ENCODE results near the gene RELN.

RELN gene

GRCh38 chr7:103577059-103577458, 412.4 kb downstream of the RELN start:
- no peak overlapping the region for H3K4me3 Mint-ChIP-seq
- no peaks in the 10 kb centered on the region for H3K36me3 Mint-ChIP-seq (ENCODE audit: low read depth)
- H3K4me1 Mint-ChIP-seq (ENCODE audit: low read depth) = no peaks in the 10 kb centered on the region
- H3K27me3 Mint-ChIP-seq (ENCODE audit: low read depth) = peaks cover 10% of the 10 kb centered on the region
- H3K27ac Mint-ChIP-seq = no peak overlapping the region
- no peaks in the 10 kb centered on the region for H3K9me3 Mint-ChIP-seq

GRCh38 chr7:103576641-103577040, 412.8 kb downstream of the RELN start:
- no peaks in the 10 kb centered on the region for H3K9me3 Mint-ChIP-seq
- H3K27me3 Mint-ChIP-seq (ENCODE audit: low read depth) = peaks cover 14% of the 10 kb centered on the region
- no peak overlapping the region for H3K27ac Mint-ChIP-seq
- H3K4me1 Mint-ChIP-seq (ENCODE audit: low read depth) = no peaks in the 10 kb centered on the region
- H3K4me3 Mint-ChIP-seq = no peak overlapping the region
- no peaks in the 10 kb centered on the region for H3K36me3 Mint-ChIP-seq (ENCODE audit: low read depth)

- Mint-ChIP-seq H3K4me1 (ENCODE audit: low read depth) (no peaks in the 10 kb centered on the region), H3K27ac (no peak overlapping the region), H3K4me3 (no peak overlapping the region), H3K9me3 (no peaks in the 10 kb centered on the region), H3K27me3 (ENCODE audit: low read depth) (peaks cover 15% of the 10 kb centered on the region), H3K36me3 (ENCODE audit: low read depth) (no peaks in the 10 kb centered on the region)
Measured at GRCh38 chr7:103574576-103574975, 414.9 kb downstream of the RELN start.

GRCh38 chr7:103573479-103574058, 415.9 kb downstream of the RELN start:
- no peaks in the 10 kb centered on the region for H3K36me3 Mint-ChIP-seq (ENCODE audit: low read depth)
- no peaks in the 10 kb centered on the region for H3K9me3 Mint-ChIP-seq
- no peaks in the 10 kb centered on the region for H3K4me1 Mint-ChIP-seq (ENCODE audit: low read depth)
- H3K27me3 Mint-ChIP-seq (ENCODE audit: low read depth) = peaks cover 18% of the 10 kb centered on the region
- H3K27ac Mint-ChIP-seq = no peak overlapping the region
- H3K4me3 Mint-ChIP-seq = no peak overlapping the region

- Mint-ChIP-seq H3K4me1 (ENCODE audit: low read depth) (no peaks in the 10 kb centered on the region), H3K36me3 (ENCODE audit: low read depth) (no peaks in the 10 kb centered on the region), H3K27ac (no peak overlapping the region), H3K9me3 (no peaks in the 10 kb centered on the region), H3K4me3 (no peak overlapping the region), H3K27me3 (ENCODE audit: low read depth) (peaks cover 21% of the 10 kb centered on the region)
Measured at GRCh38 chr7:103571586-103571985, 417.9 kb downstream of the RELN start.

GRCh38 chr7:103569621-103570305, 419.7 kb downstream of the RELN start:
- Mint-ChIP-seq H3K27me3 (ENCODE audit: low read depth) (peaks cover 19% of the 10 kb centered on the region), H3K27ac (no peak overlapping the region), H3K36me3 (ENCODE audit: low read depth) (no peaks in the 10 kb centered on the region), H3K4me1 (ENCODE audit: low read depth) (no peaks in the 10 kb centered on the region), H3K9me3 (no peaks in the 10 kb centered on the region), H3K4me3 (no peak overlapping the region)

- Mint-ChIP-seq H3K9me3 (no peaks in the 10 kb centered on the region), H3K27me3 (ENCODE audit: low read depth) (peaks cover 14% of the 10 kb centered on the region), H3K4me3 (no peak overlapping the region), H3K27ac (no peak overlapping the region), H3K36me3 (ENCODE audit: low read depth) (no peaks in the 10 kb centered on the region), H3K4me1 (ENCODE audit: low read depth) (no peaks in the 10 kb centered on the region)
Measured at GRCh38 chr7:103564416-103564815, 425.0 kb downstream of the RELN start.

- Mint-ChIP-seq H3K27me3 (ENCODE audit: low read depth) (peaks cover 14% of the 10 kb centered on the region), H3K27ac (no peak overlapping the region), H3K4me3 (no peak overlapping the region), H3K4me1 (ENCODE audit: low read depth) (no peaks in the 10 kb centered on the region), H3K9me3 (no peaks in the 10 kb centered on the region), H3K36me3 (ENCODE audit: low read depth) (no peaks in the 10 kb centered on the region)
Measured at GRCh38 chr7:103560136-103560535, 429.3 kb downstream of the RELN start.

- Mint-ChIP-seq H3K9me3 (no peaks in the 10 kb centered on the region), H3K4me1 (ENCODE audit: low read depth) (no peaks in the 10 kb centered on the region), H3K27me3 (ENCODE audit: low read depth) (no peaks in the 10 kb centered on the region), H3K36me3 (ENCODE audit: low read depth) (no peaks in the 10 kb centered on the region), H3K4me3 (no peak overlapping the region), H3K27ac (no peak overlapping the region)
Measured at GRCh38 chr7:103551016-103551415, 438.4 kb downstream of the RELN start.

- Mint-ChIP-seq H3K4me3 (no peak overlapping the region), H3K27ac (no peak overlapping the region), H3K27me3 (ENCODE audit: low read depth) (peaks cover 3% of the 10 kb centered on the region), H3K9me3 (no peaks in the 10 kb centered on the region), H3K36me3 (ENCODE audit: low read depth) (no peaks in the 10 kb centered on the region), H3K4me1 (ENCODE audit: low read depth) (no peaks in the 10 kb centered on the region)
Measured at GRCh38 chr7:103549786-103550185, 439.7 kb downstream of the RELN start.

- Mint-ChIP-seq H3K4me1 (ENCODE audit: low read depth) (no peaks in the 10 kb centered on the region), H3K4me3 (no peak overlapping the region), H3K27ac (no peak overlapping the region), H3K36me3 (ENCODE audit: low read depth) (no peaks in the 10 kb centered on the region), H3K9me3 (no peaks in the 10 kb centered on the region), H3K27me3 (ENCODE audit: low read depth) (peaks cover 3% of the 10 kb centered on the region)
Measured at GRCh38 chr7:103547451-103548284, 441.8 kb downstream of the RELN start.

- peaks cover 6% of the 10 kb centered on the region for H3K27me3 Mint-ChIP-seq (ENCODE audit: low read depth)
- H3K27ac Mint-ChIP-seq = no peak overlapping the region
- no peaks in the 10 kb centered on the region for H3K9me3 Mint-ChIP-seq
- H3K4me1 Mint-ChIP-seq (ENCODE audit: low read depth) = no peaks in the 10 kb centered on the region
- no peak overlapping the region for H3K4me3 Mint-ChIP-seq
- no peaks in the 10 kb centered on the region for H3K36me3 Mint-ChIP-seq (ENCODE audit: low read depth)
Measured at GRCh38 chr7:103542470-103542869, 447.0 kb downstream of the RELN start.

GRCh38 chr7:103541947-103542346, 447.5 kb downstream of the RELN start:
- H3K27me3 Mint-ChIP-seq (ENCODE audit: low read depth) = peaks cover 6% of the 10 kb centered on the region
- no peaks in the 10 kb centered on the region for H3K36me3 Mint-ChIP-seq (ENCODE audit: low read depth)
- H3K27ac Mint-ChIP-seq = no peak overlapping the region
- no peaks in the 10 kb centered on the region for H3K4me1 Mint-ChIP-seq (ENCODE audit: low read depth)
- H3K4me3 Mint-ChIP-seq = no peak overlapping the region
- H3K9me3 Mint-ChIP-seq = no peaks in the 10 kb centered on the region

- Mint-ChIP-seq H3K27me3 (ENCODE audit: low read depth) (peaks cover 6% of the 10 kb centered on the region), H3K9me3 (no peaks in the 10 kb centered on the region), H3K4me3 (no peak overlapping the region), H3K27ac (no peak overlapping the region), H3K36me3 (ENCODE audit: low read depth) (no peaks in the 10 kb centered on the region), H3K4me1 (ENCODE audit: low read depth) (no peaks in the 10 kb centered on the region)
Measured at GRCh38 chr7:103541026-103541425, 448.4 kb downstream of the RELN start.

GRCh38 chr7:103540338-103540737, 449.1 kb downstream of the RELN start:
- Mint-ChIP-seq H3K4me3 (no peak overlapping the region), H3K4me1 (ENCODE audit: low read depth) (no peaks in the 10 kb centered on the region), H3K27me3 (ENCODE audit: low read depth) (peaks cover 6% of the 10 kb centered on the region), H3K9me3 (no peaks in the 10 kb centered on the region), H3K36me3 (ENCODE audit: low read depth) (no peaks in the 10 kb centered on the region), H3K27ac (no peak overlapping the region)

Data from T-helper 1 cell treated with Interleukin-12 subunit alpha and Interleukin-12 subunit beta and Interleukin-4 antibody, amounts not matched to agents 30 μg/mL and 1 μg/mL, for 36 hours (primary cell).